ENCODE results near the gene ATG7.

- TF ChIP-seq POLR2A (IDR thresholded peaks at IDR 0.05; ENCODE audit: extremely low read depth, insufficient read length) (no peak), MAX (IDR thresholded peaks at IDR 0.05; ENCODE audit: low read depth, low read length) (no peak)
- TF ChIP-seq, protein P1, sequence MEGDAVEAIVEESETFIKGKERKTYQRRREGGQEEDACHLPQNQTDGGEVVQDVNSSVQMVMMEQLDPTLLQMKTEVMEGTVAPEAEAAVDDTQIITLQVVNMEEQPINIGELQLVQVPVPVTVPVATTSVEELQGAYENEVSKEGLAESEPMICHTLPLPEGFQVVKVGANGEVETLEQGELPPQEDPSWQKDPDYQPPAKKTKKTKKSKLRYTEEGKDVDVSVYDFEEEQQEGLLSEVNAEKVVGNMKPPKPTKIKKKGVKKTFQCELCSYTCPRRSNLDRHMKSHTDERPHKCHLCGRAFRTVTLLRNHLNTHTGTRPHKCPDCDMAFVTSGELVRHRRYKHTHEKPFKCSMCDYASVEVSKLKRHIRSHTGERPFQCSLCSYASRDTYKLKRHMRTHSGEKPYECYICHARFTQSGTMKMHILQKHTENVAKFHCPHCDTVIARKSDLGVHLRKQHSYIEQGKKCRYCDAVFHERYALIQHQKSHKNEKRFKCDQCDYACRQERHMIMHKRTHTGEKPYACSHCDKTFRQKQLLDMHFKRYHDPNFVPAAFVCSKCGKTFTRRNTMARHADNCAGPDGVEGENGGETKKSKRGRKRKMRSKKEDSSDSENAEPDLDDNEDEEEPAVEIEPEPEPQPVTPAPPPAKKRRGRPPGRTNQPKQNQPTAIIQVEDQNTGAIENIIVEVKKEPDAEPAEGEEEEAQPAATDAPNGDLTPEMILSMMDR (IDR thresholded peaks at IDR 0.05; ENCODE audit: low read depth, low read length), result no peak
Measured at GRCh38 chr3:11463591-11463990, 191.4 kb downstream of the ATG7 start.

Data from NB4 (cell line).